BLaER1 treated with 17β-estradiol and CSF1 and Interleukin-3, amounts not matched to agents 10 nM and 100 nM (cell line): ENCODE measurements around the gene HYAL2.

Source experiments
- H3K27ac ChIP-seq, 11 experiments: shearing (Covaris generic); formaldehyde crosslinking; 2 replicates each; pipeline ENCODE4 v1.8.1; 2022
- H3K27me3 ChIP-seq, 11 experiments: shearing (Covaris generic); formaldehyde crosslinking; 2 replicates each; pipeline ENCODE4 v1.8.1; 2022
- H3K36me3 ChIP-seq, 11 experiments: shearing (Covaris generic); formaldehyde crosslinking; 2 replicates each; pipeline ENCODE4 v1.8.1; 2022
- H3K4me1 ChIP-seq, 10 experiments: shearing (Covaris generic); formaldehyde crosslinking; 2 replicates each; pipeline ENCODE4 v1.8.1; 2022
- H3K4me2 ChIP-seq, 11 experiments: shearing (Covaris generic); formaldehyde crosslinking; 2 replicates each; pipeline ENCODE4 v1.8.1; 2022
- H3K4me3 ChIP-seq, 10 experiments: shearing (Covaris generic); formaldehyde crosslinking; 2 replicates each; pipeline ENCODE4 v1.8.1; 2022
- H3K9ac ChIP-seq, 11 experiments: shearing (Covaris generic); formaldehyde crosslinking; 2 replicates each; pipeline ENCODE4 v1.8.1; 2022
- H3K9me3 ChIP-seq, 11 experiments: shearing (Covaris generic); formaldehyde crosslinking; replicated peaks in 1 of 11; 2 replicates each; pipeline ENCODE4 v1.8.1; 2022
- H4K20me1 ChIP-seq, 11 experiments: shearing (Covaris generic); formaldehyde crosslinking; 2 replicates each; pipeline ENCODE4 v1.8.1; 2022
- Cebpa-rat ChIP-seq, 11 experiments: shearing (Covaris generic); IDR thresholded peaks; 2 replicates each; pipeline ENCODE4 v1.8.1; 2022

Gene HYAL2

GRCh38 chr3:50327943-50328691, 5.6 kb upstream of the HYAL2 start, which contains the start of gene TUSC2:
TSS of gene TUSC2 (minus strand) at chr3:50328223. CDS start at chr3:50328099, 124 bp downstream.
- no peak for TF ChIP-seq Cebpa-rat (IDR thresholded peaks at IDR 0.05)
- H3K27ac ChIP-seq = peak within 1 kb of the TSS; percentile 67 to 86 (median 81)
- H3K4me2 ChIP-seq = peak within 1 kb of the TSS; percentile 93 to 100 (median 98)
- peaks cover 32 to 70% (median 51%) of the 10 kb centered on the region in 10 experiments for H3K4me1 ChIP-seq
- peak within 1 kb of the TSS; percentile 88 to 99 (median 92) for H3K4me3 ChIP-seq
- H4K20me1 ChIP-seq = peaks cover 37 to 70% (median 50%) of the 10 kb centered on the region in 11 experiments
- peaks cover 48 to 76% (median 60%) of the 10 kb centered on the region in 11 experiments for H3K36me3 ChIP-seq
- no peaks in the 10 kb centered on the region for H3K27me3 ChIP-seq
- no peaks in the 10 kb centered on the region for H3K9me3 ChIP-seq
- peak within 1 kb of the TSS; percentile 82 to 95 (median 90) for H3K9ac ChIP-seq

GRCh38 chr3:50327129-50327528, 4.6 kb upstream of the HYAL2 start:
- peaks cover 39 to 66% (median 50%) of the 10 kb centered on the region in 11 experiments for H3K36me3 ChIP-seq
- peak overlapping the region; percentile 93 to 100 (median 98) for H3K4me2 ChIP-seq
- peak overlapping the region; percentile 82 to 95 (median 90) for H3K9ac ChIP-seq
- no peak for TF ChIP-seq Cebpa-rat (IDR thresholded peaks at IDR 0.05)
- H3K27ac ChIP-seq = peak overlapping the region; percentile 67 to 86 (median 81); a peak in 20 of 22 replicates
- peaks cover 28 to 60% (median 40%) of the 10 kb centered on the region in 11 experiments for H4K20me1 ChIP-seq
- peaks cover 41 to 77% (median 60%) of the 10 kb centered on the region in 10 experiments for H3K4me1 ChIP-seq
- no peaks in the 10 kb centered on the region for H3K27me3 ChIP-seq
- no peaks in the 10 kb centered on the region for H3K9me3 ChIP-seq
- H3K4me3 ChIP-seq = peak overlapping the region; percentile 88 to 99 (median 92)

- Histone ChIP-seq H3K27me3 (no peaks in the 10 kb centered on the region), H3K27ac (no peak overlapping the region), H3K4me1 (peaks cover 46 to 81% (median 64%) of the 10 kb centered on the region in 10 experiments), H3K9me3 (no peaks in the 10 kb centered on the region), H3K36me3 (peaks cover 30 to 56% (median 41%) of the 10 kb centered on the region in 11 experiments), H3K4me3 (no peak overlapping the region), H3K9ac (peak overlapping the region in 10 of 11 experiments; percentile 21 to 93 (median 86); a peak in 11 of 22 replicates), H3K4me2 (peak overlapping the region in 6 of 11 experiments; percentile 10 to 100 (median 98); a peak in 8 of 22 replicates), H4K20me1 (peaks cover 18 to 50% (median 31%) of the 10 kb centered on the region in 11 experiments; a peak in 20 of 22 replicates)
- TF ChIP-seq Cebpa-rat (IDR thresholded peaks at IDR 0.05) = no peak
Observed at GRCh38 chr3:50326182-50326541, 3.6 kb upstream of the HYAL2 start.

- H3K9ac ChIP-seq = peak overlapping the region in 9 of 11 experiments; percentile 15 to 93 (median 85); a peak in 10 of 22 replicates
Observed at GRCh38 chr3:50325497-50326181, 3.1 kb upstream of the HYAL2 start.

GRCh38 chr3:50325113-50325480, 2.6 kb upstream of the HYAL2 start:
- no peaks in the 10 kb centered on the region for H3K9me3 ChIP-seq
- no peaks in the 10 kb centered on the region for H3K27me3 ChIP-seq
- H3K4me2 ChIP-seq = peak overlapping the region in 3 of 11 experiments; percentile 97 to 98 (median 98); a peak in 4 of 22 replicates
- peaks cover 7 to 45% (median 26%) of the 10 kb centered on the region in 11 experiments; a peak in 20 of 22 replicates for H4K20me1 ChIP-seq
- H3K4me3 ChIP-seq = no peak overlapping the region
- peaks cover 19 to 46% (median 30%) of the 10 kb centered on the region in 11 experiments for H3K36me3 ChIP-seq
- peak overlapping the region in 6 of 11 experiments; percentile 15 to 93 (median 76); a peak in 4 of 22 replicates for H3K9ac ChIP-seq
- H3K27ac ChIP-seq = no peak overlapping the region
- peaks cover 51 to 81% (median 68%) of the 10 kb centered on the region in 10 experiments for H3K4me1 ChIP-seq
- TF ChIP-seq Cebpa-rat (IDR thresholded peaks at IDR 0.05) = no peak

More at GRCh38 chr3:50325497-50326181, 3.1 kb upstream of the HYAL2 start:
- peaks cover 46 to 81% (median 65%) of the 10 kb centered on the region in 10 experiments for H3K4me1 ChIP-seq
- H3K36me3 ChIP-seq = peaks cover 25 to 51% (median 35%) of the 10 kb centered on the region in 11 experiments
- no peak overlapping the region for H3K4me3 ChIP-seq
- H4K20me1 ChIP-seq = peaks cover 13 to 45% (median 26%) of the 10 kb centered on the region in 11 experiments; a peak in 20 of 22 replicates
- H3K9me3 ChIP-seq = no peaks in the 10 kb centered on the region
- H3K4me2 ChIP-seq = peak overlapping the region in 5 of 11 experiments; percentile 10 to 98 (median 97); a peak in 7 of 22 replicates
- H3K27ac ChIP-seq = no peak overlapping the region
- H3K27me3 ChIP-seq = no peaks in the 10 kb centered on the region
- no peak for TF ChIP-seq Cebpa-rat (IDR thresholded peaks at IDR 0.05)

DNA sequence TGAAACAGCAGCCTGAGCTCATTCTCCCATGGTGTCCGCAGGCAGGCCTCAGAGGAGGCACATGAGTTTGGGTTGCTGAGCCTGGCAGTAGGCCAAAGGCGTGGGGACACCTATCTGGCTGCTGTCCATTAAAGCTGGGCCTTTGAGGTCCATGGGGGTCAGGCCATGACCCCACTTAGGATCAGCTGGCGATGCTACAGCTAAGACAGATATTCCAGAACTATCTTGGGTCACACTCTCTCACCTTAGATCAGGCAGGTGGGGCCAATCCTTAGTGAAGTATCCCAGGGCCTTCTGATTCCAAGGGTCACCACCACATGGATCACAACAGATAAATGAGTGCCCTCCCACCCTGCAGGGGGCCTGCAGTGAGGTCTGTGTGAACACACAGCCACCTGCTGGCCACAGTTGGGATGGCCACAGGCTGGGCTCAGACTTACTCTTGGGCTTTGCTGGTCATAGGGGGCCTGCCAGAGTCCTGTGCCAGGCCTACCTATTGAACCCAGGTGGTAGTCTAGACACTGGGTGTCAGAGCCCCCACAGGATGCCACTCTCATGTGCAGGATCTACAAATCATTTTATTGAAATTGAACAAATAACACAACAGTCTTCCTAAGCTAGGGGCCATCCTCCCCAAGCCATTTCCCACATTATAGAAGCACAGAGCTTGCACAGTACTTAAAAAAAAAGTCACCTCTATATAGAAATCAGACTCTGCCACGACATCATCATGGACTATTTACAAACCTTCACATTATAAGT, 2.0 kb upstream of the HYAL2 start:
- Histone ChIP-seq H3K4me1 (peaks cover 56 to 82% (median 71%) of the 10 kb centered on the region in 10 experiments), H3K36me3 (peaks cover 13 to 45% (median 27%) of the 10 kb centered on the region in 11 experiments), H3K27ac (peak overlapping the region in 3 of 11 experiments; percentile 31 to 52 (median 42); a peak in 2 of 22 replicates), H3K4me3 (no peak overlapping the region), H4K20me1 (peaks cover 3 to 45% (median 24%) of the 10 kb centered on the region in 11 experiments; a peak in 18 of 22 replicates), H3K4me2 (peak overlapping the region in 7 of 11 experiments; percentile 90 to 98 (median 97); a peak in 13 of 22 replicates), H3K9me3 (no peaks in the 10 kb centered on the region), H3K9ac (peak overlapping the region in 10 of 11 experiments; percentile 3 to 99 (median 42); a peak in 6 of 22 replicates), H3K27me3 (no peaks in the 10 kb centered on the region)
- TF ChIP-seq Cebpa-rat (IDR thresholded peaks at IDR 0.05) = no peak

GRCh38 chr3:50323614-50324199, 1.2 kb upstream of the HYAL2 start:
- H3K4me1 ChIP-seq = peaks cover 61 to 82% (median 73%) of the 10 kb centered on the region in 10 experiments
- H3K27ac ChIP-seq = peak overlapping the region in 9 of 11 experiments; percentile 15 to 55 (median 43); a peak in 14 of 22 replicates
- no peaks in the 10 kb centered on the region for H3K27me3 ChIP-seq
- peaks cover 0 to 50% (median 25%) of the 10 kb centered on the region in 11 experiments; a peak in 16 of 22 replicates for H4K20me1 ChIP-seq
- peak overlapping the region; percentile 90 to 99 (median 97); a peak in 21 of 22 replicates for H3K4me2 ChIP-seq
- no peak for TF ChIP-seq Cebpa-rat (IDR thresholded peaks at IDR 0.05)
- H3K4me3 ChIP-seq = 0 out of 20 replicates have a peak overlapping the region, but pooled peaks of 1 of the 10 experiments have one; percentile 13
- H3K9me3 ChIP-seq = no peaks in the 10 kb centered on the region
- H3K9ac ChIP-seq = peak overlapping the region; percentile 3 to 99 (median 47); a peak in 20 of 22 replicates
- peaks cover 7 to 45% (median 31%) of the 10 kb centered on the region in 11 experiments; a peak in 21 of 22 replicates for H3K36me3 ChIP-seq
